K562 (cell line): Measurements from ENCODE around the gene MAP3K13. TPM values are rescaled to one million over a fixed set of nuclear protein-coding genes. Genes with fewer than 3 reads are reported as not detected.

Experiments used
- ATAC-seq: fragments of 200-7000 bp; cut with Tn5 transposase; 3 replicates; pipeline ENCODE4 v1.9.1; 2020; ENCODE audit warnings: moderate library complexity
- BruUV-seq: library from RNA; stranded (reverse); fragments of 400-500 nt; replicated peaks from 2 replicates; lab custom pipeline; 2021; lab: Mats Ljungman, UMichigan
- CTCF ChIA-PET: fragments of 300-600 bp; formaldehyde crosslinking; extraction: SDS; loops from one replicate; lab custom pipeline; 2021; ENCODE audit warnings: low intra/inter-chr PET ratio; lab: Yijun Ruan, JAX
- POLR2A ChIA-PET: fragments of 300-600, 350-650 bp; sonication (Branson Sonifier 250); formaldehyde crosslinking; extraction: SDS; loops from one replicate; lab custom pipeline; 2021; ENCODE audit warnings: antibody characterized with exemption, inconsistent platforms; lab: Yijun Ruan, JAX
- DNase-seq, 4 experiments: peaks; one replicate each; pipeline versions ENCODE4 v3.0.0 to v3.0.0-alpha.2; 2011 to 2018; ENCODE audit warnings: low spot score in 3 of 4, mixed read lengths in 3 of 4; ENCODE audit errors: extremely low read depth in 1 of 4
- FAIRE-seq: peaks from 2 replicates; lab custom pipeline; 2011; peaks lifted over from hg19 to GRCh38; lab: Jason Lieb, UNC
- H2AFZ ChIP-seq: 2 replicates; pipeline ENCODE4 v1.6.0; 2011; ENCODE audit warnings: low read depth, low read length, control low read depth, inconsistent platforms
- H3K27ac ChIP-seq: fragments of 200-600 bp; 3 replicates; pipeline ENCODE4 v1.8.0; 2011; ENCODE audit warnings: low read depth, mild to moderate bottlenecking, control low read depth, inconsistent platforms, low read length, moderate library complexity, mixed read lengths; ENCODE audit errors: extremely low read depth
- H3K27me3 ChIP-seq, 2 experiments: fragments of 300-600 bp in 1 of 2; 2 replicates in 1 of 2; 3 replicates in 1 of 2; pipeline versions ENCODE4 v1.6.0 to v1.8.0; 2011; ENCODE audit warnings: inconsistent platforms in 2 of 2, low read length in 2 of 2, mild to moderate bottlenecking in 1 of 2, mixed read lengths in 1 of 2, moderate library complexity in 1 of 2; ENCODE audit not compliant: control insufficient read depth in 2 of 2, insufficient read depth in 2 of 2
- H3K36me3 ChIP-seq: fragments of 300-600 bp; 3 replicates; pipeline ENCODE4 v1.8.0; 2011; ENCODE audit warnings: mild to moderate bottlenecking, low read length, inconsistent platforms; ENCODE audit not compliant: control insufficient read depth, insufficient read depth
- H3K4me1 ChIP-seq, 2 experiments: fragments of 200-600 bp in 1 of 2; replicated peaks in 1 of 2; 2 replicates in 1 of 2; 3 replicates in 1 of 2; pipeline versions ENCODE4 v1.5.1 to v1.8.0; 2011; ENCODE audit warnings: inconsistent platforms in 2 of 2, low read length in 2 of 2, mild to moderate bottlenecking in 1 of 2, mixed read lengths in 1 of 2, moderate library complexity in 1 of 2; ENCODE audit not compliant: control insufficient read depth in 2 of 2, insufficient read depth in 2 of 2
- H3K4me2 ChIP-seq: 2 replicates; pipeline ENCODE4 v1.6.1; 2011; ENCODE audit warnings: low read length, control low read depth, inconsistent platforms, mixed read lengths; ENCODE audit not compliant: insufficient read depth
- H3K4me3 ChIP-seq: fragments of 200-600 bp; sonication (generic), shearing (Covaris generic); 2 replicates; pipeline ENCODE4 v1.5.1; 2016; ENCODE audit warnings: control low read depth, inconsistent platforms
- H3K79me2 ChIP-seq: fragments of 200-600 bp; 3 replicates; pipeline ENCODE4 v1.8.0; 2011; ENCODE audit warnings: low read length, inconsistent platforms; ENCODE audit not compliant: control insufficient read depth, insufficient read depth
- H3K9ac ChIP-seq, 2 experiments: 2 replicates each; pipeline versions ENCODE4 v1.6.0 to v1.6.1; 2011; ENCODE audit warnings: low read depth in 2 of 2, low read length in 2 of 2, control low read depth in 1 of 2, inconsistent platforms in 1 of 2, mild to moderate bottlenecking in 1 of 2, mixed read lengths in 1 of 2; ENCODE audit not compliant: insufficient read depth in 1 of 2
- H3K9me1 ChIP-seq: one replicate; pipeline ENCODE4 v1.6.0; 2011; ENCODE audit warnings: inconsistent platforms, mild to moderate bottlenecking, low read length, moderate library complexity; ENCODE audit not compliant: control insufficient read depth, insufficient read depth
- H3K9me3 ChIP-seq: replicated peaks from 2 replicates; pipeline ENCODE4 v1.5.1; 2011; ENCODE audit warnings: low read depth, low read length, inconsistent platforms; ENCODE audit not compliant: control insufficient read depth, insufficient read depth
- H4K20me1 ChIP-seq: replicated peaks from 2 replicates; pipeline ENCODE4 v1.6.1; 2011; ENCODE audit warnings: low read length, inconsistent platforms, mixed read lengths; ENCODE audit not compliant: control insufficient read depth, insufficient read depth
- ETV1 ChIP-seq: fragments of 450-650 bp; conservative IDR thresholded peaks from 2 replicates; pipeline ENCODE4 v1.6.1; 2016; ENCODE audit warnings: missing genetic modification characterization, control low read depth, low read depth, missing compliant biosample characterization
- JUND ChIP-seq, 2 experiments: IDR thresholded peaks; 2 replicates in 1 of 2; 3 replicates in 1 of 2; pipeline ENCODE4 v1.6.1; 2011; ENCODE audit warnings: borderline replicate concordance in 2 of 2, low read depth in 2 of 2, low read length in 2 of 2, improper control_type of control experiment in 1 of 2, missing biosample characterization in 1 of 2, missing genetic modification characterization in 1 of 2, missing genetic modification reagents in 1 of 2
- MED1 ChIP-seq: sonication (generic); formaldehyde crosslinking; IDR thresholded peaks from 2 replicates; pipeline ENCODE4 v1.8.1; 2023; ENCODE audit warnings: missing genetic modification reagents, borderline replicate concordance
- PRPF4 ChIP-seq: fragments of 200-400 bp; formaldehyde crosslinking; IDR thresholded peaks from one replicate; pipeline ENCODE4 v1.6.1; 2017; ENCODE audit warnings: low read length, low read depth, mild to moderate bottlenecking; ENCODE audit not compliant: insufficient read depth, poor library complexity, severe bottlenecking
- TEAD2 ChIP-seq: fragments of 450-650 bp; IDR thresholded peaks from 2 replicates; pipeline ENCODE4 v1.6.1; 2016; ENCODE audit warnings: missing genetic modification characterization, control low read depth, missing compliant biosample characterization
- ZNF24 ChIP-seq: fragments of 450-650 bp; IDR thresholded peaks from 2 replicates; pipeline ENCODE4 v1.6.1; 2016
- ZNF717 ChIP-seq: fragments of 250-450 bp; sonication (Bioruptor Pico); IDR thresholded peaks from 2 replicates; pipeline ENCODE4 v1.5.0; 2021
- WGBS: fragments of 100-300 bp; shearing (Covaris generic); methylation state at CpG from one replicate; pipeline ENCODE4 v1.1.6; 2016; ENCODE audit warnings: low coverage, mixed read lengths; ENCODE audit not compliant: insufficient coverage; ENCODE audit errors: missing lambda C conversion rate; 5-methylcytosine and 5-hydroxymethylcytosine counted together
- in situ Hi-C: fragments of 300-500 bp; cut with MboI; formaldehyde crosslinking; loops from 4 replicates; pipeline ENCODE4 v1.15.0; 2018; ENCODE audit warnings: inconsistent platforms, mixed read lengths
- intact Hi-C: fragments of 100-400 bp; cut with micrococcal nuclease; formaldehyde crosslinking; loops from 2 replicates; pipeline ENCODE4 v1.14.2; 2022
- polyA plus RNA-seq, 8 experiments: library from polyadenylated mRNA; depleted of rRNA in 4 of 8; stranded (reverse) in 5 of 8; unstranded in 3 of 8; fragments of >200 nt; fragmentation: Nextera tagmentation in 2 of 8; fragmentation: Illumina TruSeq in 1 of 8; extraction: Ambion mirVana in 2 of 8; extraction: Trizol in 1 of 8; gene quantifications; 2 replicates each; pipeline versions ENCODE4 v1.2.1 to v1.2.3, GENCODE V29; 2011 to 2014; ENCODE audit warnings: inconsistent platforms in 1 of 8, missing spikeins in 1 of 8
- total RNA-seq, 7 experiments: library from RNA; depleted of rRNA in 6 of 7; stranded (reverse); fragments of >200 nt in 6 of 7; fragmentation: Illumina TruSeq in 2 of 7; extraction: Trizol in 2 of 7; gene quantifications; 2 replicates each; pipeline versions ENCODE4 v1.2.1 to v1.2.3, GENCODE V29; 2011 to 2021; ENCODE audit warnings: low replicate concordance in 1 of 7
- TF ChIP-seq, protein P1 (sequence below): fragments of 250-450 bp; sonication (Bioruptor Pico); IDR thresholded peaks from 2 replicates; pipeline ENCODE4 v1.4.0; 2020; ENCODE audit warnings: borderline replicate concordance
- TF ChIP-seq, protein P2 (sequence below): fragments of 250-450 bp; sonication (Bioruptor Pico); IDR thresholded peaks from 2 replicates; pipeline ENCODE4 v1.4.0; 2020; ENCODE audit warnings: mild to moderate bottlenecking

The MAP3K13 gene
- total and polyA plus RNA-seq, 9 of the 15 experiments (the other 6 are each of a cell fraction or from before 2014, with no cell fraction given), result 0.04 to 0.32 (median 0.15) TPM; not detected in 2

DNA sequence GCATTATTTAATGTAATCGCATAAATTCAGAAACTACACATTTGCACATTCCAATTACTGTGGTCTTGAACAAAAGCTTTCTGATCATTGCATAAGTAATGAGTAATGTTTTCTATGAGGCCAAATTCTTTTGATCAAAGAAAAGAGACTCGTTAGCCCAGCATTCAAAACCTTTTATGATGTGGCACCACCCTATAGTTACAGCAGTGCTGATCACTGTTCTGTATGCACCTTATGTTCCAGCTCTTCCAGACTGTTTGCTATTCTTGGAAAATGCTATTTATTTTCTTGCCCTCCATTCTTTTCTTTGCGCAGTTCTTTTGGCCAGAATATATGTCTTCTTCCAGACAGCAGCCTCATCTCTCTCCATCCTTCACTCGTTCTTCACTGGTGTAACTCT lies 42.3 kb downstream of the MAP3K13 start:
- H3K9me1 ChIP-seq, result no peaks in the 10 kb centered on the region
- ATAC-seq, result no peak
- H3K9me3 ChIP-seq, result no peaks in the 10 kb centered on the region
- intact Hi-C loops, result no loop called here
- in situ Hi-C loops, result no loop called here
- FAIRE-seq, result no peak
- H3K27ac ChIP-seq, result no peak overlapping the region
- no TSS peak for BruUV-seq
- H4K20me1 ChIP-seq, result no peaks in the 10 kb centered on the region
- peaks cover 10 to 20% of the 10 kb centered on the region in 2 experiments for H3K27me3 ChIP-seq
- H3K36me3 ChIP-seq, result no peaks in the 10 kb centered on the region
- no peak overlapping the region for H2AFZ ChIP-seq
- H3K79me2 ChIP-seq, result no peaks in the 10 kb centered on the region
- no peak overlapping the region for H3K4me2 ChIP-seq
- 8% methylated on average over 4 of the region's 4 CpGs for WGBS
- H3K4me1 ChIP-seq, result no peaks in the 10 kb centered on the region
- ChIA-PET POLR2A (no interaction called here), CTCF (no interaction called here)
- H3K4me3 ChIP-seq, result no peak overlapping the region
- TF ChIP-seq ETV1 (tag), result no peak
- TF ChIP-seq ZNF717 (CRISPR knock-in tag), result no peak
- TF ChIP-seq, protein P1, sequence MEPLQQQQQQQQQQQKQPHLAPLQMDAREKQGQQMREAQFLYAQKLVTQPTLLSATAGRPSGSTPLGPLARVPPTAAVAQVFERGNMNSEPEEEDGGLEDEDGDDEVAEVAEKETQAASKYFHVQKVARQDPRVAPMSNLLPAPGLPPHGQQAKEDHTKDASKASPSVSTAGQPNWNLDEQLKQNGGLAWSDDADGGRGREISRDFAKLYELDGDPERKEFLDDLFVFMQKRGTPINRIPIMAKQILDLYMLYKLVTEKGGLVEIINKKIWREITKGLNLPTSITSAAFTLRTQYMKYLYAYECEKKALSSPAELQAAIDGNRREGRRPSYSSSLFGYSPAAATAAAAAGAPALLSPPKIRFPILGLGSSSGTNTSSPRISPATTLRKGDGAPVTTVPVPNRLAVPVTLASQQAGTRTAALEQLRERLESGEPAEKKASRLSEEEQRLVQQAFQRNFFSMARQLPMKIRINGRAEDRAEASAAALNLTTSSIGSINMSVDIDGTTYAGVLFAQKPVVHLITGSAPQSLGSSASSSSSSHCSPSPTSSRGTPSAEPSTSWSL (CRISPR knock-in tag), result no peak
- TF ChIP-seq, protein P2, sequence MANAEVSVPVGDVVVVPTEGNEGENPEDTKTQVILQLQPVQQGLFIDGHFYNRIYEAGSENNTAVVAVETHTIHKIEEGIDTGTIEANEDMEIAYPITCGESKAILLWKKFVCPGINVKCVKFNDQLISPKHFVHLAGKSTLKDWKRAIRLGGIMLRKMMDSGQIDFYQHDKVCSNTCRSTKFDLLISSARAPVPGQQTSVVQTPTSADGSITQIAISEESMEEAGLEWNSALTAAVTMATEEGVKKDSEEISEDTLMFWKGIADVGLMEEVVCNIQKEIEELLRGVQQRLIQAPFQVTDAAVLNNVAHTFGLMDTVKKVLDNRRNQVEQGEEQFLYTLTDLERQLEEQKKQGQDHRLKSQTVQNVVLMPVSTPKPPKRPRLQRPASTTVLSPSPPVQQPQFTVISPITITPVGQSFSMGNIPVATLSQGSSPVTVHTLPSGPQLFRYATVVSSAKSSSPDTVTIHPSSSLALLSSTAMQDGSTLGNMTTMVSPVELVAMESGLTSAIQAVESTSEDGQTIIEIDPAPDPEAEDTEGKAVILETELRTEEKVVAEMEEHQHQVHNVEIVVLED (CRISPR knock-in tag), result no peak
- no peak for TF ChIP-seq JUND (IDR thresholded peaks at IDR 0.05; ENCODE audit: borderline replicate concordance, low read depth, low read length)
- TF ChIP-seq JUND (tag; IDR thresholded peaks at IDR 0.05; ENCODE audit: borderline replicate concordance, low read depth, low read length), result no peak
- no peak for TF ChIP-seq TEAD2
- no peak for TF ChIP-seq PRPF4
- TF ChIP-seq MED1 (CRISPR knock-in tag), result no peak
- TF ChIP-seq ZNF24, result no peak
- no peak overlapping the region for H3K9ac ChIP-seq
- DNase-seq, result no peak
